OCI-M1 (cell line): ENCODE results near the gene PEAK1.

Source experiments
- DNase-seq: peaks from one replicate; lab custom pipeline; 2025; lab: John Stamatoyannopoulos, UW

The PEAK1 gene

GRCh38 chr15:77091097-77091496 is 328.8 kb downstream of the PEAK1 start:
- no peak for DNase-seq

- no peak for DNase-seq
Measured at GRCh38 chr15:77087213-77087612, 332.7 kb downstream of the PEAK1 start.

- peak; percentile 58 for DNase-seq
Measured at GRCh38 chr15:77085297-77085696, 334.6 kb downstream of the PEAK1 start.

- no peak for DNase-seq
Measured at GRCh38 chr15:77084436-77084835, 335.5 kb downstream of the PEAK1 start.

GRCh38 chr15:77083381-77084160 is 336.3 kb downstream of the PEAK1 start:
- peak; percentile 27 for DNase-seq

- no peak for DNase-seq
Measured at GRCh38 chr15:77081971-77082370, 337.9 kb downstream of the PEAK1 start.

GRCh38 chr15:77076323-77076915 is 343.5 kb downstream of the PEAK1 start:
- no peak for DNase-seq

- no peak for DNase-seq
Measured at GRCh38 chr15:77075528-77075927, 344.4 kb downstream of the PEAK1 start.

GRCh38 chr15:77074350-77074749 is 345.6 kb downstream of the PEAK1 start:
- no peak for DNase-seq

- no peak for DNase-seq
Measured at GRCh38 chr15:77071305-77072223, 348.3 kb downstream of the PEAK1 start.

- DNase-seq: peak; percentile 95
Measured at GRCh38 chr15:77070495-77071304, 349.2 kb downstream of the PEAK1 start, which contains the start of gene TSPAN3. Gene TSPAN3 (minus strand): TSS chr15:77071109. CDS start chr15:77070954, 155 bp downstream.

- no peak for DNase-seq
Measured at GRCh38 chr15:77070180-77070494, 349.8 kb downstream of the PEAK1 start.

- DNase-seq: peak; percentile 60
Measured at GRCh38 chr15:77069521-77070121, 350.3 kb downstream of the PEAK1 start.

- no peak for DNase-seq
Measured at GRCh38 chr15:77068633-77069032, 351.3 kb downstream of the PEAK1 start.

- peak; percentile 32 for DNase-seq
Measured at GRCh38 chr15:77067691-77068367, 352.1 kb downstream of the PEAK1 start.

GRCh38 chr15:77066971-77067690 is 352.8 kb downstream of the PEAK1 start:
- DNase-seq: peak; percentile 31

GRCh38 chr15:77064539-77065308 is 355.2 kb downstream of the PEAK1 start:
- DNase-seq: peak; percentile 75

- no peak for DNase-seq
Measured at GRCh38 chr15:77064063-77064462, 355.8 kb downstream of the PEAK1 start.

- DNase-seq: no peak
Measured at GRCh38 chr15:77063249-77063648, 356.7 kb downstream of the PEAK1 start.
